ENCODE data around the gene SEZ6.

The SEZ6 gene

GRCh38 chr17:28906706-28907438 is 99.0 kb downstream of the SEZ6 start:
- DNase-seq (ENCODE audit: low read depth in 2 of 2) = no peak

GRCh38 chr17:28906276-28906675 is 99.6 kb downstream of the SEZ6 start:
- DNase-seq (ENCODE audit: low read depth in 2 of 2) = no peak

All from activated CD8-positive, alpha-beta memory T cell treated with anti-CD3 and anti-CD28 coated beads for 4 hours (primary cell).